ENCODE measurements around the gene TMEM89. TPM values are rescaled to one million over a fixed set of nuclear protein-coding genes. Genes with fewer than 3 reads are reported as not detected.

The TMEM89 gene
- total RNA-seq, 1 experiment from 2014 or later, result not detected

DNA sequence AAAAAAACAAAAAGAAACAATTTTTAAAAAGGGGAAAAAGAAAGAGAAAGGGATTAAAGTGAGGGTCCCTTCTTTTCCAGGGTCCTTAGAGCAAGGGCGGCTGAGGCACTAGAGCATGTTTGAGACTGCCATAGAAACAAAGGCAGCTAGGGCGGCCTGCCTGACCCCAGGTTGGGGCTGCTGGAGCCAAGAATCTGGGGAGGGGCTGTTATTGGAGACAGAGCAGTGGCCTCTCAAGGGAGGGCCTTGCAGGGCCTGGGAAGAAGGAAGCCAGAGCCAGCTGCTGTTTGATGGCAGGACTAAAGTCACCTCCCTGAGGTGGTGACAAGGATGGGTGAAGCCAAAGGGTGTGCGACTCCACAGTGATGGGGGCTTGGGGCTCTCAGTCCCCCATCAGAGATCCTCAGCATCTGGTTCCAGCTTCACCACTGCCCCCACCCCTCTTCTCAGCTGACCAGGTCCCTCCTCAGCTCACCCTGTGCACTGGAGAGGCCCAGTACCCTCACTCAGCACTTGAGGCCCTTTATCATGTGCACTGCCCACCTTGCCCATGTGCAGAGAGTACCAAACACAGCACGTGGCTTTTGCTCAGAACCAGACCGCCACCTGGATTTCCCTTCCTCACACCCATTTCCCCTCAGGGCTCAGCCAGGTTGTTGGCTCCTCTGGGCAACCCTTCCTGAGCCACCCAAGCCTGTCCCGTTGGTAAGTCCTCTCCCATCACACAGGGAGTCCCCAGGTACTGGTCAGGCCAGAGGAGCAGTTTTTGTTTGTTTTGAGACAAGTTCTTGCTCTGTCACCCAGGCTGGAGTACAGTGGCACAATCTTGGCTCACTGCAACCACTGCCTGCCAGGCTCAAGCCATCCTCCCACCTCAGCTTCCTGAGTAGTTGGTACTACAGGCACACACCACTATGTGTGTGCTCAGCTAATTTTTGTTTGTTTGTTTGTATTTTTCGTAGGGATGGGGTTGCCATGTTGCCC is 1.7 kb downstream of the TMEM89 start:
- in situ Hi-C loops (cut with HindIII; ENCODE audit: low pct_unique_long_range_greater_than_20kb, low sequenced_read_pairs), result no loop called here
- CTCF ChIA-PET, result no interaction called here
- POLR2A ChIA-PET, result no interaction called here

DNA sequence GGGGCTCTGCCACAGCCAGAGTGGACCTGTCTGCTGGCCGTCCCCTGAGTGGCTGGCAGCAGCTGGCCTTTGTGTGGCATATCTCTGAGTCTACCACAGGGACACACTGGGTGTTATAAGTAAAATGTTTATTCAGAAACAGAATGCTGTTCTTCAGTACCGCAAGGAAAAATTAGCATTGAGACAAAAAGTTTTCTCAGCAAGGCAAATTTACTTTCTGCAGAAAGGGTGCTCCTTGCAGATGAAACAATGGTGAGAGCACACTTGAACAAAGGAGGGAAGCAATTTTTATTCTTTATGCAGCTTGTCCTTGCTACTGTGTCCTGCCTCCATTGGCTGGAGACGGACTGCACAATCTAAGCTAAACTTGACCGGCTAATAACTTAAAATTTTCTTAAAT is 4.0 kb downstream of the TMEM89 start:
- H3K4me1 ChIP-seq (ENCODE audit: control insufficient read depth, insufficient read depth, low read length), result no peaks in the 10 kb centered on the region
- POLR2A ChIA-PET, result no interaction called here
- CTCF ChIA-PET, result no interaction called here
- H3K36me3 ChIP-seq (ENCODE audit: control insufficient read depth, insufficient read depth, low read length), result no peaks in the 10 kb centered on the region
- no peak for TF ChIP-seq POLR2AphosphoS5 (IDR thresholded peaks at IDR 0.05; ENCODE audit: low read depth, low read length)
- TF ChIP-seq, protein P1, sequence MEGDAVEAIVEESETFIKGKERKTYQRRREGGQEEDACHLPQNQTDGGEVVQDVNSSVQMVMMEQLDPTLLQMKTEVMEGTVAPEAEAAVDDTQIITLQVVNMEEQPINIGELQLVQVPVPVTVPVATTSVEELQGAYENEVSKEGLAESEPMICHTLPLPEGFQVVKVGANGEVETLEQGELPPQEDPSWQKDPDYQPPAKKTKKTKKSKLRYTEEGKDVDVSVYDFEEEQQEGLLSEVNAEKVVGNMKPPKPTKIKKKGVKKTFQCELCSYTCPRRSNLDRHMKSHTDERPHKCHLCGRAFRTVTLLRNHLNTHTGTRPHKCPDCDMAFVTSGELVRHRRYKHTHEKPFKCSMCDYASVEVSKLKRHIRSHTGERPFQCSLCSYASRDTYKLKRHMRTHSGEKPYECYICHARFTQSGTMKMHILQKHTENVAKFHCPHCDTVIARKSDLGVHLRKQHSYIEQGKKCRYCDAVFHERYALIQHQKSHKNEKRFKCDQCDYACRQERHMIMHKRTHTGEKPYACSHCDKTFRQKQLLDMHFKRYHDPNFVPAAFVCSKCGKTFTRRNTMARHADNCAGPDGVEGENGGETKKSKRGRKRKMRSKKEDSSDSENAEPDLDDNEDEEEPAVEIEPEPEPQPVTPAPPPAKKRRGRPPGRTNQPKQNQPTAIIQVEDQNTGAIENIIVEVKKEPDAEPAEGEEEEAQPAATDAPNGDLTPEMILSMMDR (IDR thresholded peaks at IDR 0.05), result no peak
- TF ChIP-seq TCF7L2 (IDR thresholded peaks at IDR 0.05; ENCODE audit: low read depth, low read length), result no peak
- no peak for TF ChIP-seq SIN3A (IDR thresholded peaks at IDR 0.05; ENCODE audit: borderline replicate concordance, insufficient read depth, low read depth, low read length)
- TF ChIP-seq, protein P2, sequence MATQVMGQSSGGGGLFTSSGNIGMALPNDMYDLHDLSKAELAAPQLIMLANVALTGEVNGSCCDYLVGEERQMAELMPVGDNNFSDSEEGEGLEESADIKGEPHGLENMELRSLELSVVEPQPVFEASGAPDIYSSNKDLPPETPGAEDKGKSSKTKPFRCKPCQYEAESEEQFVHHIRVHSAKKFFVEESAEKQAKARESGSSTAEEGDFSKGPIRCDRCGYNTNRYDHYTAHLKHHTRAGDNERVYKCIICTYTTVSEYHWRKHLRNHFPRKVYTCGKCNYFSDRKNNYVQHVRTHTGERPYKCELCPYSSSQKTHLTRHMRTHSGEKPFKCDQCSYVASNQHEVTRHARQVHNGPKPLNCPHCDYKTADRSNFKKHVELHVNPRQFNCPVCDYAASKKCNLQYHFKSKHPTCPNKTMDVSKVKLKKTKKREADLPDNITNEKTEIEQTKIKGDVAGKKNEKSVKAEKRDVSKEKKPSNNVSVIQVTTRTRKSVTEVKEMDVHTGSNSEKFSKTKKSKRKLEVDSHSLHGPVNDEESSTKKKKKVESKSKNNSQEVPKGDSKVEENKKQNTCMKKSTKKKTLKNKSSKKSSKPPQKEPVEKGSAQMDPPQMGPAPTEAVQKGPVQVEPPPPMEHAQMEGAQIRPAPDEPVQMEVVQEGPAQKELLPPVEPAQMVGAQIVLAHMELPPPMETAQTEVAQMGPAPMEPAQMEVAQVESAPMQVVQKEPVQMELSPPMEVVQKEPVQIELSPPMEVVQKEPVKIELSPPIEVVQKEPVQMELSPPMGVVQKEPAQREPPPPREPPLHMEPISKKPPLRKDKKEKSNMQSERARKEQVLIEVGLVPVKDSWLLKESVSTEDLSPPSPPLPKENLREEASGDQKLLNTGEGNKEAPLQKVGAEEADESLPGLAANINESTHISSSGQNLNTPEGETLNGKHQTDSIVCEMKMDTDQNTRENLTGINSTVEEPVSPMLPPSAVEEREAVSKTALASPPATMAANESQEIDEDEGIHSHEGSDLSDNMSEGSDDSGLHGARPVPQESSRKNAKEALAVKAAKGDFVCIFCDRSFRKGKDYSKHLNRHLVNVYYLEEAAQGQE (IDR thresholded peaks at IDR 0.05; ENCODE audit: insufficient read depth in 1 of 2, low read depth in 2 of 2, low read length in 1 of 2), result no peak
- H3K4me3 ChIP-seq (ENCODE audit: low read depth in 2 of 2, low read length in 2 of 2), result no peak overlapping the region
- DNase-seq (ENCODE audit: low read depth, low spot score), result no peak
- peaks cover 4% of the 10 kb centered on the region; the same call in 1 of the 2 replicates for H3K9me3 ChIP-seq (ENCODE audit: control insufficient read depth, insufficient read depth, low read depth, low read length)
- ATAC-seq, result no peak
- no TSS peak for BruUV-seq (replicated peaks)
- no peak overlapping the region for H3K27ac ChIP-seq (ENCODE audit: low read length)
- H3K27me3 ChIP-seq (ENCODE audit: control insufficient read depth, insufficient read depth, low read length), result no peaks in the 10 kb centered on the region
- intact Hi-C loops (cut with micrococcal nuclease; ENCODE audit: unreplicated experiment), result no loop called here
- in situ Hi-C loops (cut with HindIII; ENCODE audit: low pct_unique_long_range_greater_than_20kb, low sequenced_read_pairs), result no loop called here

More for the DNA sequence above, 1.7 kb downstream of the TMEM89 start:
- TF ChIP-seq SIN3A (IDR thresholded peaks at IDR 0.05; ENCODE audit: borderline replicate concordance, insufficient read depth, low read depth, low read length) (no peak), TCF7L2 (IDR thresholded peaks at IDR 0.05; ENCODE audit: low read depth, low read length) (no peak)
- TF ChIP-seq, protein P2 (IDR thresholded peaks at IDR 0.05; ENCODE audit: insufficient read depth in 1 of 2, low read depth in 2 of 2, low read length in 1 of 2), result no peak
- TF ChIP-seq, protein P1 (IDR thresholded peaks at IDR 0.05), result no peak
- DNase-seq (ENCODE audit: low read depth, low spot score), result no peak
- Histone ChIP-seq H3K27me3 (ENCODE audit: control insufficient read depth, insufficient read depth, low read length) (no peaks in the 10 kb centered on the region), H3K27ac (ENCODE audit: low read length) (no peak overlapping the region), H3K36me3 (ENCODE audit: control insufficient read depth, insufficient read depth, low read length) (no peaks in the 10 kb centered on the region), H3K4me3 (ENCODE audit: low read depth in 2 of 2, low read length in 2 of 2) (no peak overlapping the region), H3K4me1 (ENCODE audit: control insufficient read depth, insufficient read depth, low read length) (no peaks in the 10 kb centered on the region), H3K9me3 (ENCODE audit: control insufficient read depth, insufficient read depth, low read depth, low read length) (peaks cover 4% of the 10 kb centered on the region; the same call in 1 of the 2 replicates)
- intact Hi-C loops (cut with micrococcal nuclease; ENCODE audit: unreplicated experiment), result no loop called here
- no TSS peak for BruUV-seq (replicated peaks)
- no peak for ATAC-seq

Data from Panc1 (cell line).